HG02571 (cell line): Measurements from ENCODE around the gene CAMTA1.

Experiments
- ATAC-seq: cut with Tn5 transposase; IDR thresholded peaks from one replicate; pipeline ENCODE4 v1.9.1; 2021; ENCODE audit warnings: mild to moderate bottlenecking, moderate library complexity; ENCODE audit not compliant: unreplicated experiment

CAMTA1 gene

DNA sequence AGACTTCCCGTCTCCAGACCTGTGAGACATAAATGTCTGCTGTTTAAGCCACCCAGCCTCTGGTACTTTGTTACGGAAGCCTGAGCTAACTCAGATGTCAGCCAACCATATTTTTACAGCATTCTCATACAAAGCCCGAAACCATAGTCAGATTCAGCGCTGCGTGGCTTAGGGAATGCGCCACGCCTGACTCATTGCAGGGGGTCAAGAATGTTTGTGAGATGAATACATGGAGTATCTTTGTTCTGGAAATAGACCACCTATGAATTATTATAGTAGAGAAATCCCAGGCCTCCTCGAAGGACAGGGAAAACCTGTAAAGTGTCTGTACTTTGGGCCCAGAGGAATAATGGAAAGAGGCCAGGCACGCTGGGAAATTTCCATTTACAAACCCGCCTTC is 434.8 kb downstream of the CAMTA1 start:
- no peak for ATAC-seq

- no peak for ATAC-seq
Observed at GRCh38 chr1:7220712-7221252, 435.5 kb downstream of the CAMTA1 start.

GRCh38 chr1:7221826-7222694 is 436.8 kb downstream of the CAMTA1 start:
- no peak for ATAC-seq

GRCh38 chr1:7222695-7223015 is 437.4 kb downstream of the CAMTA1 start:
- ATAC-seq, result no peak

GRCh38 chr1:7223334-7224080 is 438.3 kb downstream of the CAMTA1 start:
- ATAC-seq, result no peak

DNA sequence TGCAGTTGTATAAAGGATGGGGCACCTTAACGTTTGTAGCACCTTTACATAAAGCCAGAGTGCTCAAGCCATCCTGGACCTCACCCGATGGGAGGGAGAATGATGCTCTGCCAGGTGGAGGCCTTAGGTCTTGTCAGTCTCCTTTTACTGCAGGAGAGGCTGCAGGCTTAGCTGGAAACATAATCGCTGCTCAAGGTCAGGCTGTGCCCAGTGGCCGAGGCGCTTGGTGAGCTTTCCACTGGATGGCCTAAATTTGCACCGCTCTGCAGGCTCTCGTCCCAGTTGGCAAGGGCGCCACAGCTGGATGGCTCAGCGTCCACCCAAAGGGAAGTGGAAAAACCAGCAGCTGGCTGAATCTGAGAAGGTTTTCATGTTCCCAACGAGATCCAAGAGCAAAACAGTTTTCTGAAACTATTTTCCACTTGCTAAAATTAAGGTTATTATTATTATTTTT is 438.9 kb downstream of the CAMTA1 start:
- ATAC-seq, result no peak

DNA sequence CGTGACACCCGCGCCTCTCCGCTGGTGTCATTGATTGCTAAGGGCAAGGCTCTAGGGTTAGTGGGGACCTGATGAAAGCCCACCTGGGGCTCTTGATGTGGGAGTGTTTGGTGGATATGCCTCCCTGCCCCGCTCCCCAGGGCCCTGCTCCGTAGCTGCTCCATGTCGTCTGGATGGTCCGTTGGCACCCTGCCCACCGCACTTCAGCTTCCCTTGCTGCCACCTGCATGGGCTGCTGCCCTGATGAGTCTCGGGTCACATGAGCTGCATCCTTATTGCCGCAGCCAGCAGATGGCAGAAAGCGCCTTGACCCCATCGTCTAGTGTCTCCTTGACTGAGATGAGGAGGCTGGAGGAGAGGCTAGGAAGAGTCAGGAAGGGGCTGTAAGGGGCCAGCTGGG is 439.4 kb downstream of the CAMTA1 start:
- no peak for ATAC-seq

GRCh38 chr1:7225711-7226505 is 440.7 kb downstream of the CAMTA1 start:
- ATAC-seq, result no peak

DNA sequence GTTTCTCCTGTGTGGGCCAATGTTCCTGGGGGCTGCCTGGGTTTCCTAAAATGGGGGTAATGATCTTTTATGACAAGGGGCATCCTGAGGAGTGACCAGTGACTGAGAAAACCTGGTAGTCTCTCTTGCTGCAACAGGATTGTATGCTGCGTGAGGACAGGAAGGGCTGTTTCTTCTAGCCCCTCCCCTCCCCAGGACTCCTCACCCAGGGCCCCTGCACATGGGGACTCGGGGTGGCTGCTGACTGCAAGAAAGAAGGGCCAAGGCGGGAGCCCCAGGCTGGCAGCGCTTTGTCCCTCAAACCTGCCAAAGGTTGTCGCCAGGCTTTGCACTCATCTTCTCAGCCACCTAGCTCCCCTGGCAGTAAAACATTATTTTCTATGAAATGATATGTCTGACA is 442.4 kb downstream of the CAMTA1 start:
- ATAC-seq, result no peak

GRCh38 chr1:7228252-7228961 is 443.2 kb downstream of the CAMTA1 start:
- no peak for ATAC-seq

GRCh38 chr1:7229186-7229585 is 443.9 kb downstream of the CAMTA1 start:
- ATAC-seq, result no peak

- no peak for ATAC-seq
Observed at GRCh38 chr1:7229696-7230631, 444.7 kb downstream of the CAMTA1 start.

DNA sequence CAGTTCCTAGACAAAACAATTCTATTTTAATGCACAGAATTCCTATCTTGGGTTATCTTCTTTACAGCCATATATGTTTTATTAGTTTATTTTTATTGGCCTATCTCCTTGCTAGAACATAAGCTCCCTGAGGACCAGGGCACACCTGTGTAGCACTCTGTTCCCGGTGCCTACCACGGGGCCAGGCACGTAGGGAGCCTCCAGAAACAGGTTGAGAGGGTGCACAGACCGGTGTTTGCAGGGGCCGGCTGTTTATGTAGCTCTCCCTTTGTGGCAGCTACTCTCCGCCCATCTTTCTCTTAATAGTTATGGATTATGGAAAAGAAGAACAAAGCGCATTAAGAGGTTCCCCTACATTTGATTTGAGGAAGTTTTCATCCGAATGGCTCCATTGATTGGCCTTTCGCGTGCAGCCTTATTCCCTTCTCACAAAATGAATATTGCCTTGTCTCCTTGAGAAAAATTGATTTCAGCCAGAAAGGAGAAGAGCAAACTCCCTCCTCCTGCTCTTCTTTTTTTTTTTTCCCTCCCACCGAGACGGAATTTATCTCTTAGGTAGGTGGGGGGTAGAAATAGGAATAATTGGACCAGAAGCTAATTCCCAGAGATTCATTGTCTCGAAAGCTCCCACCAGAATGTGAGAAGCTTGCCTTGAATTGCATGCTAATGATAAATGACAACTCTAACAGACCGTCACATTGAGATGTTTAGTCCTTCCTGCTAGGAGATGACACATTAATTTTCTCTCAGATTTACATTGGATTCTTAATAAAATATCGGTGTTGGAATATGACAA is 447.4 kb downstream of the CAMTA1 start:
- no peak for ATAC-seq

DNA sequence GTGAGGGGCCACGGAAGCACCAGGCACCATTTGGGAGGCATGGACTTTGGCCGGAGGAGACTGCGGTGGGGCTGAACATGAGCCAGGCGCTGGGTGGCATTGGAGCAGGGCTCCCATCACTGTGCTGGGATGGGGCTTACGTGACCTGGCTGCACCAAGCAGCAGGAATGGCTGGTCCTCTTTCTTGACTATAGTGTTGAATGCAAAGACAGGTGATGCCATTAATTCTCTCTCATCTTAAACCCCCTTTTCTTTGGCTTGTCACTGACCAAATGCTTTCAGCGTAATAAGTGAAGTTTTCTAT is 447.9 kb downstream of the CAMTA1 start:
- ATAC-seq, result no peak

GRCh38 chr1:7233646-7234470 is 448.6 kb downstream of the CAMTA1 start:
- no peak for ATAC-seq

DNA sequence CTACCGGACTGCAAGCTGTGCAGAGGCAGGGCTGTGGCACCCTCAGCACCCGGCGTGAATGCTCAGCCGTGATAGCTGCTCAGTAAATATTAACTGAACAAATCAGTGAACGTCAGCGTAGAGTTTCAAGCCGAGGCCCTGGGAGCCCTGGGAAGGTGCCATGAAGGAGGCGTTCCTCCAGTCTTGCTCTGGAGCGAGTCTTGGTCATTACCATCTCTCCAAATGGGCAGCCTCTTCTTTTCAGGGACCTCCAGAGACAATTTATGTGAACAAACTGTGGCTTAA is 449.2 kb downstream of the CAMTA1 start:
- ATAC-seq, result no peak

DNA sequence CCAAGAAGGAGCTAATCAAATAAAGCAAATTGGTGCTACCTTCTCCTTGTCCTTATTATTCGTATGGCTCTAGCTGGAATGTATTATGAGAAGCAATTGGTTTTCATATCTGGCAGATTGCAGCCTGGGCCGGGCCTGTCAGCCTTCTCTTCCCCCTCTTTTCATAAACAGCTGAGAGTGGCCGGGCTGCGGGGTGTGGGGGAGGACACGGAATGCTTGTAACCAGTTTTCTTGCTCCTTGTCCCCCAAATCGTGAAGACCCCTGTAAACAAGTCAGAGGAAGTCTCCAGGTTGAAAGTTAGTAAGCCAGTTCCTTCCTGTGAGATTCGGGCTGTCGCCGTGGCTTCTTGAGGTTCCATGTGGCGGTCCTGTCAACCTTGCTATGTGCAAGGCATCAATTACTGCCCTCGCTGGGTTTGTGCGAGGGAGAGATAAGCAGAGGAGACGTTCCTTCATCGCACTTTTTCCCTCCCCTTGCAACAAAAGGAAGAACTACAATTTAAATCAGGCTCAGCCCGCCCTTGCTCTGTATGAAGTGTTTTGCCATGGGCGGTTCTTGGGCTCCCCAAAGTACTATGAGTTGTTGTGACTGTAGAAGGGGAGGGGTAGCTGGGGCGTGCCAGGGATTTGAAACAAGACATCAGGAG is 450.7 kb downstream of the CAMTA1 start:
- ATAC-seq, result no peak
